ENCODE data around the gene RACGAP1. TPM values are rescaled to one million over a fixed set of nuclear protein-coding genes. Genes with fewer than 3 reads are reported as not detected.

Gene RACGAP1
- polyA plus RNA-seq, 1 of the 3 experiments (the other 2 are of a cell fraction): 21.5 TPM

DNA sequence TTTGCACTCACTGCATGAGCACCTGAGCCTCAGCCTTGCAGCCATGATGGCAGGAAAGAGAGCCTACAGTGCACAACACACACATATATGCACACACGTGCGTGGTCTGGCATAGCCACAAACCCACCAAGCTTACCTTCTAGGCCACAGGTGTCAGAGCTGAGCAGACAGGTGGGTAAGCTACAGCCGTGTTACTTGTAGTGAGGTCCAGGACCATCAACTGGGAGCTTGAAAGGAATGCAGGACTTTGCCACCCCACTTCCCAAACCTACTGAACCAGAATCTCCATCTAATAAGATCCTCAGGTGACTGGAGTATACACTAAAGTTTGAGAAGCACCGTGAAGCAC is 34.8 kb upstream of the RACGAP1 start:
- Histone ChIP-seq H3K27me3 (ENCODE audit: insufficient read depth) (no peaks in the 10 kb centered on the region), H3F3A (replicated peaks; ENCODE audit: insufficient read depth) (peaks cover 7% of the 10 kb centered on the region), H3K79me2 (ENCODE audit: insufficient read depth) (no peaks in the 10 kb centered on the region), H3K27ac (ENCODE audit: low read depth in 2 of 2, low read length in 1 of 2) (no peak overlapping the region), H2AFZ (ENCODE audit: low read depth) (no peak overlapping the region), H3K9ac (no peak overlapping the region), H3K4me3 (ENCODE audit: low read depth in 2 of 2, low read length in 1 of 2) (no peak overlapping the region), H4K20me1 (ENCODE audit: insufficient read depth) (no peaks in the 10 kb centered on the region), H3K9me2 (no peaks in the 10 kb centered on the region), H3K36me3 (replicated peaks in 1 of 2; ENCODE audit: control insufficient read depth in 1 of 2, insufficient read depth in 2 of 2, low read length in 1 of 2) (peaks cover 0 to 10% of the 10 kb centered on the region in 2 experiments), H3K4me1 (ENCODE audit: control insufficient read depth in 1 of 2, insufficient read depth in 2 of 2, low read depth in 1 of 2, low read length in 1 of 2) (peaks cover 7 to 41% of the 10 kb centered on the region in 2 experiments; a peak in 2 of 4 replicates), H3K9me3 (no peaks in the 10 kb centered on the region), H3K4me2 (no peak overlapping the region)
- DNase-seq: no peak
- POLR2A ChIA-PET: no interaction called here
- WGBS (ENCODE audit: low lambda C conversion rate): 71% methylated on average over 4 of the region's 4 CpGs
- no peak for TF ChIP-seq SIN3A (IDR thresholded peaks at IDR 0.05; ENCODE audit: borderline replicate concordance, low read depth, low read length)
- TF ChIP-seq MEF2A (IDR thresholded peaks at IDR 0.05; ENCODE audit: borderline replicate concordance, low read depth): no peak
- no peak for TF ChIP-seq ELF1 (IDR thresholded peaks at IDR 0.05)
- no peak for TF ChIP-seq MXI1 (IDR thresholded peaks at IDR 0.05; ENCODE audit: low read depth, low read length)
- TF ChIP-seq SMC3 (IDR thresholded peaks at IDR 0.05; ENCODE audit: low read depth, low read length): no peak
- TF ChIP-seq JUND (IDR thresholded peaks at IDR 0.05): no peak
- CTCF ChIA-PET: interaction anchor here (2.8 to 37.6 kb wide), 4 partner anchors 9 to 93 kb away, joined by 14 to 1401 read pairs (median 65); partner anchors contain the start of genes AQP5 and AQP6

DNA sequence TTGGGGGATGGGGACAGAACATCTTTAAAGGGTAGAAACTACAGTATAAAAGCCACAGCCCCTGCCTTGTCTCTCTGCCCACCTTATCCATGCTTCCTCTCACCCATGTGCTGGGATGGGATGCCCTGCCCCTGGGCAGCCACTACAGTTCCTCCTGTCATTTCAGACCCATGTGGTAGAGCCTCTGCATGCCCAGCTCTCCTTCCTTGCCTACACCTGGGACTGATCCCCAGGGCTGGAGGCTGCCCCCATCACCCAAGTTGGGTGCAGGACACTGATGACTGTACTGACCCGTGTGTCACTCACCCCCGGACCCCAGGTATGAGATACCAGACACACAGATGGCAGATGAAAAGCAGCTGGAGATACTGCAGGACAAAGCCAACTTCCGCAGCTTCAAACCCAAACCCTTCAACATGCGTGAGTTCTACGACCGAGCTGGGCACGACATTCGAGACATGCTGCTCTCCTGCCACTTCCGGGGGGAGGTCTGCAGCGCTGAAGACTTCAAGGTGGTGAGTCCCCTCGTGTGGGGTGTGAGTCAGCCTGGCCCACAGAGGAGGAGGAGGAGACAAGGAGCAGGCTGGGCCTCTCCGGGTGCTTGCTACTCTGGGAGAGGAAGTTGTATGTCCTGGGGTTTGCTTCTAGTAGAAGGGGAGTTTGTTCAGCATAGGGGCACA is 34.3 kb upstream of the RACGAP1 start:
- DNase-seq: no peak
- Histone ChIP-seq H3K27ac (ENCODE audit: low read depth in 2 of 2, low read length in 1 of 2) (no peak overlapping the region), H3K4me3 (ENCODE audit: low read depth in 2 of 2, low read length in 1 of 2) (no peak overlapping the region), H3K36me3 (replicated peaks in 1 of 2; ENCODE audit: control insufficient read depth in 1 of 2, insufficient read depth in 2 of 2, low read length in 1 of 2) (peaks cover 0 to 10% of the 10 kb centered on the region in 2 experiments), H3K9ac (no peak overlapping the region), H4K20me1 (ENCODE audit: insufficient read depth) (no peaks in the 10 kb centered on the region), H3K4me2 (no peak overlapping the region), H3K27me3 (ENCODE audit: insufficient read depth) (no peaks in the 10 kb centered on the region), H3K79me2 (ENCODE audit: insufficient read depth) (no peaks in the 10 kb centered on the region), H3K9me2 (no peaks in the 10 kb centered on the region), H3K9me3 (no peaks in the 10 kb centered on the region), H2AFZ (ENCODE audit: low read depth) (no peak overlapping the region), H3K4me1 (ENCODE audit: control insufficient read depth in 1 of 2, insufficient read depth in 2 of 2, low read depth in 1 of 2, low read length in 1 of 2) (peaks cover 7 to 41% of the 10 kb centered on the region in 2 experiments; a peak in 2 of 4 replicates), H3F3A (replicated peaks; ENCODE audit: insufficient read depth) (peaks cover 7% of the 10 kb centered on the region)
- WGBS (ENCODE audit: low lambda C conversion rate): 59% methylated on average over 4 of the region's 12 CpGs
- POLR2A ChIA-PET: no interaction called here
- TF ChIP-seq FOXM1 (IDR thresholded peaks at IDR 0.05; ENCODE audit: low read depth): no peak
- TF ChIP-seq TAF1 (IDR thresholded peaks at IDR 0.05; ENCODE audit: borderline replicate concordance, low read depth, low read length): no peak
- TF ChIP-seq SMC3 (IDR thresholded peaks at IDR 0.05; ENCODE audit: low read depth, low read length): no peak
- TF ChIP-seq TCF12 (IDR thresholded peaks at IDR 0.05): no peak
- TF ChIP-seq MEF2A (IDR thresholded peaks at IDR 0.05; ENCODE audit: borderline replicate concordance, low read depth): no peak
- TF ChIP-seq POLR2AphosphoS5 (IDR thresholded peaks at IDR 0.05; ENCODE audit: low read depth, low read length): no peak
- TF ChIP-seq, protein P1, sequence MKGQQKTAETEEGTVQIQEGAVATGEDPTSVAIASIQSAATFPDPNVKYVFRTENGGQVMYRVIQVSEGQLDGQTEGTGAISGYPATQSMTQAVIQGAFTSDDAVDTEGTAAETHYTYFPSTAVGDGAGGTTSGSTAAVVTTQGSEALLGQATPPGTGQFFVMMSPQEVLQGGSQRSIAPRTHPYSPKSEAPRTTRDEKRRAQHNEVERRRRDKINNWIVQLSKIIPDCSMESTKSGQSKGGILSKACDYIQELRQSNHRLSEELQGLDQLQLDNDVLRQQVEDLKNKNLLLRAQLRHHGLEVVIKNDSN (IDR thresholded peaks at IDR 0.05; ENCODE audit: borderline replicate concordance, low read depth): no peak
- no peak for TF ChIP-seq EP300 (IDR thresholded peaks at IDR 0.05; ENCODE audit: borderline replicate concordance in 1 of 2, low read depth in 1 of 2, low read length in 1 of 2)
- TF ChIP-seq, protein P2, sequence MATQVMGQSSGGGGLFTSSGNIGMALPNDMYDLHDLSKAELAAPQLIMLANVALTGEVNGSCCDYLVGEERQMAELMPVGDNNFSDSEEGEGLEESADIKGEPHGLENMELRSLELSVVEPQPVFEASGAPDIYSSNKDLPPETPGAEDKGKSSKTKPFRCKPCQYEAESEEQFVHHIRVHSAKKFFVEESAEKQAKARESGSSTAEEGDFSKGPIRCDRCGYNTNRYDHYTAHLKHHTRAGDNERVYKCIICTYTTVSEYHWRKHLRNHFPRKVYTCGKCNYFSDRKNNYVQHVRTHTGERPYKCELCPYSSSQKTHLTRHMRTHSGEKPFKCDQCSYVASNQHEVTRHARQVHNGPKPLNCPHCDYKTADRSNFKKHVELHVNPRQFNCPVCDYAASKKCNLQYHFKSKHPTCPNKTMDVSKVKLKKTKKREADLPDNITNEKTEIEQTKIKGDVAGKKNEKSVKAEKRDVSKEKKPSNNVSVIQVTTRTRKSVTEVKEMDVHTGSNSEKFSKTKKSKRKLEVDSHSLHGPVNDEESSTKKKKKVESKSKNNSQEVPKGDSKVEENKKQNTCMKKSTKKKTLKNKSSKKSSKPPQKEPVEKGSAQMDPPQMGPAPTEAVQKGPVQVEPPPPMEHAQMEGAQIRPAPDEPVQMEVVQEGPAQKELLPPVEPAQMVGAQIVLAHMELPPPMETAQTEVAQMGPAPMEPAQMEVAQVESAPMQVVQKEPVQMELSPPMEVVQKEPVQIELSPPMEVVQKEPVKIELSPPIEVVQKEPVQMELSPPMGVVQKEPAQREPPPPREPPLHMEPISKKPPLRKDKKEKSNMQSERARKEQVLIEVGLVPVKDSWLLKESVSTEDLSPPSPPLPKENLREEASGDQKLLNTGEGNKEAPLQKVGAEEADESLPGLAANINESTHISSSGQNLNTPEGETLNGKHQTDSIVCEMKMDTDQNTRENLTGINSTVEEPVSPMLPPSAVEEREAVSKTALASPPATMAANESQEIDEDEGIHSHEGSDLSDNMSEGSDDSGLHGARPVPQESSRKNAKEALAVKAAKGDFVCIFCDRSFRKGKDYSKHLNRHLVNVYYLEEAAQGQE (IDR thresholded peaks at IDR 0.05; ENCODE audit: low read depth, low read length): no peak
- no peak for TF ChIP-seq GABPA (IDR thresholded peaks at IDR 0.05; ENCODE audit: low read depth)
- CTCF ChIA-PET: interaction anchor here (0.7 to 37.6 kb wide), 9 partner anchors 10 to 295 kb away, joined by 3 to 1401 read pairs (median 14); partner anchors contain the start of genes AQP5 and AQP6
